Endothelial cell of umbilical vein (primary cell): ENCODE measurements around the gene CDK10.

Source experiments
- CTCF ChIP-seq, 2 donors: IDR thresholded peaks; 1 replicate in 1 of 2; 2 replicates in 1 of 2; pipeline ENCODE4 v1.5.1; 2011; ENCODE audit warnings: low read length in 2 of 2, mild to moderate bottlenecking in 2 of 2, moderate library complexity in 2 of 2, control low read depth in 1 of 2, inconsistent platforms in 1 of 2, low read depth in 1 of 2; ENCODE audit not compliant: insufficient read depth in 1 of 2; ENCODE audit errors: extremely low read depth in 1 of 2
- EZH2 ChIP-seq: IDR thresholded peaks from 2 replicates; pipeline ENCODE4 v1.6.1; 2012; ENCODE audit warnings: borderline replicate concordance, low read depth, mild to moderate bottlenecking, moderate library complexity, low read length, inconsistent platforms; ENCODE audit not compliant: severe bottlenecking
- FOS ChIP-seq: IDR thresholded peaks from 2 replicates; pipeline ENCODE4 v1.6.1; 2011; ENCODE audit warnings: mild to moderate bottlenecking, low read length, moderate library complexity, borderline replicate concordance; ENCODE audit not compliant: insufficient read depth
- GATA2 ChIP-seq: IDR thresholded peaks from 2 replicates; pipeline ENCODE4 v1.7.0; 2011; ENCODE audit warnings: low read depth, mild to moderate bottlenecking, moderate library complexity, mixed read lengths, low read length; ENCODE audit not compliant: insufficient read length, insufficient read depth
- MAX ChIP-seq: IDR thresholded peaks from 2 replicates; pipeline ENCODE4 v1.6.1; 2011; ENCODE audit not compliant: insufficient read depth, insufficient read length
- POLR2A ChIP-seq: IDR thresholded peaks from 2 replicates; pipeline ENCODE4 v1.6.1; 2012; ENCODE audit warnings: low read depth, mild to moderate bottlenecking, control low read depth, low read length
- POLR2AphosphoS5 ChIP-seq: IDR thresholded peaks from 2 replicates; pipeline ENCODE4 v1.6.1; 2012; ENCODE audit warnings: low read depth, mild to moderate bottlenecking, control low read depth, low read length, moderate library complexity; ENCODE audit not compliant: insufficient read depth

GRCh38 chr16:89641458-89642119 lies 44.9 kb upstream of the CDK10 start:
- TF ChIP-seq POLR2A (no peak), CTCF (IDR thresholded peaks at IDR 0.05; ENCODE audit: extremely low read depth in 1 of 2, insufficient read depth in 1 of 2, low read depth in 1 of 2, low read length in 2 of 2) (no peak), MAX (no peak), POLR2AphosphoS5 (no peak), FOS (no peak), GATA2 (no peak), EZH2 (no peak)
